HUDEP-2 (cell line): ENCODE measurements around the gene TAPBP.

Experiments
- DNase-seq, 76 experiments: peaks; one replicate each; lab custom pipeline; 2025; ENCODE audit not compliant: unreplicated experiment in 76 of 76; lab: John Stamatoyannopoulos, UW

TAPBP gene

GRCh38 chr6:33297956-33298772 is 15.7 kb downstream of the TAPBP start:
- peak in 65 of 76 experiments; percentile 20 to 86 (median 62) for DNase-seq

GRCh38 chr6:33297406-33297955 is 16.4 kb downstream of the TAPBP start:
- DNase-seq: peak in 1 of 76 experiments; percentile 23

GRCh38 chr6:33296797-33297405 is 17.0 kb downstream of the TAPBP start:
- no peak for DNase-seq

- no peak for DNase-seq
Observed at GRCh38 chr6:33295621-33296369, 18.1 kb downstream of the TAPBP start.

GRCh38 chr6:33294086-33294823 is 19.6 kb downstream of the TAPBP start:
- DNase-seq: no peak

- DNase-seq: no peak
Observed at GRCh38 chr6:33292996-33293682, 20.7 kb downstream of the TAPBP start.

GRCh38 chr6:33290459-33290858 is 23.4 kb downstream of the TAPBP start:
- no peak for DNase-seq

GRCh38 chr6:33289784-33290315 is 24.0 kb downstream of the TAPBP start:
- peak in 10 of 76 experiments; percentile 36 to 68 (median 47) for DNase-seq

GRCh38 chr6:33288921-33289783 is 24.7 kb downstream of the TAPBP start, which contains the start of the genes PFDN6 and WDR46:
TSS of gene PFDN6 (plus strand) at chr6:33289601. CDS start at chr6:33289857, 256 bp downstream.
TSS of gene WDR46 (minus strand) at chr6:33289239. CDS start at chr6:33289170, 69 bp downstream.
- DNase-seq: peak in 73 of 76 experiments; percentile 55 to 96 (median 82)

- no peak for DNase-seq
Observed at GRCh38 chr6:33288141-33288920, 25.5 kb downstream of the TAPBP start.

- no peak for DNase-seq
Observed at GRCh38 chr6:33286946-33287914, 26.6 kb downstream of the TAPBP start.

- peak in 1 of 76 experiments; percentile 12 for DNase-seq
Observed at GRCh38 chr6:33285214-33285613, 28.7 kb downstream of the TAPBP start.

- no peak for DNase-seq
Observed at GRCh38 chr6:33280539-33280938, 33.3 kb downstream of the TAPBP start.

- peak in 21 of 76 experiments; percentile 3 to 43 (median 27) for DNase-seq
Observed at GRCh38 chr6:33279971-33280511, 33.8 kb downstream of the TAPBP start.

- DNase-seq: no peak
Observed at GRCh38 chr6:33279257-33279695, 34.6 kb downstream of the TAPBP start.

- DNase-seq: no peak
Observed at GRCh38 chr6:33278810-33279209, 35.1 kb downstream of the TAPBP start.
